Measurements from ENCODE around the gene CNOT4.

DNA sequence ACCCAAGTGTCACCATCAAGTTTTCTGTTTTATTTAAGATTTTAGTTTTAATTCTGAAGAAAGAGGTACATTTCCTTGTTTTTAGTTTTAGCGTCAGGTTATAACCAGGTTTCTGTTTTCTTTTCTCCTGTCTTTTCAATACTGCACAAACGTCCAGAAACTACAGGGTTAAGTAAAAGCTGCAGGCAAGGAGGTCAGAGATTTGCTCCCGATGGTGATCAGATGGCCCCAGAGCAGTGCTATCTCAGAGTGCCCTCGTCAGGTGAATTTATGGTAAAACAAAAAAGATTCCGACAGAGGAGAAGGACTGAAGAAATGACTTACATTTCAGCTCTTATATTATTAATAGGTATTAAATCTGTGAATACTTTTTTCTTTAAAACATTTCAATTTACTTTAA, 148.1 kb downstream of the CNOT4 start:
- TF ChIP-seq, protein P1, sequence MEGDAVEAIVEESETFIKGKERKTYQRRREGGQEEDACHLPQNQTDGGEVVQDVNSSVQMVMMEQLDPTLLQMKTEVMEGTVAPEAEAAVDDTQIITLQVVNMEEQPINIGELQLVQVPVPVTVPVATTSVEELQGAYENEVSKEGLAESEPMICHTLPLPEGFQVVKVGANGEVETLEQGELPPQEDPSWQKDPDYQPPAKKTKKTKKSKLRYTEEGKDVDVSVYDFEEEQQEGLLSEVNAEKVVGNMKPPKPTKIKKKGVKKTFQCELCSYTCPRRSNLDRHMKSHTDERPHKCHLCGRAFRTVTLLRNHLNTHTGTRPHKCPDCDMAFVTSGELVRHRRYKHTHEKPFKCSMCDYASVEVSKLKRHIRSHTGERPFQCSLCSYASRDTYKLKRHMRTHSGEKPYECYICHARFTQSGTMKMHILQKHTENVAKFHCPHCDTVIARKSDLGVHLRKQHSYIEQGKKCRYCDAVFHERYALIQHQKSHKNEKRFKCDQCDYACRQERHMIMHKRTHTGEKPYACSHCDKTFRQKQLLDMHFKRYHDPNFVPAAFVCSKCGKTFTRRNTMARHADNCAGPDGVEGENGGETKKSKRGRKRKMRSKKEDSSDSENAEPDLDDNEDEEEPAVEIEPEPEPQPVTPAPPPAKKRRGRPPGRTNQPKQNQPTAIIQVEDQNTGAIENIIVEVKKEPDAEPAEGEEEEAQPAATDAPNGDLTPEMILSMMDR (IDR thresholded peaks at IDR 0.05 in 2 of 3, conservative IDR thresholded peaks at IDR 0.05 in 1 of 3; ENCODE audit: control insufficient read depth in 2 of 3, extremely low read depth in 1 of 3, insufficient read depth in 1 of 3, low read depth in 3 of 3, low read length in 3 of 3), result no peak
- TF ChIP-seq EP300 (IDR thresholded peaks at IDR 0.05; ENCODE audit: borderline replicate concordance in 1 of 2, control insufficient read depth in 1 of 2, low read depth in 2 of 2, low read length in 2 of 2) (no peak), POLR2AphosphoS5 (IDR thresholded peaks at IDR 0.05; ENCODE audit: low read length) (no peak), ZNF274 (IDR thresholded peaks at IDR 0.05; ENCODE audit: insufficient read depth, insufficient read length) (no peak), JUND (IDR thresholded peaks at IDR 0.05; ENCODE audit: low read depth, low read length) (no peak)

All from GM12878 (cell line).